IPS-18c (cell line): Measurements from ENCODE around the gene NCOA7.
"Not testable (repeated sequence)": the region's sequence is repeated elsewhere in the genome, so short reads cannot be mapped to it uniquely, and the experiment has no call there.

Experiments used
- H3K4me3 ChIP-seq: 2 replicates; pipeline ENCODE4 v1.7.0; 2013; ENCODE audit warnings: low read depth, mild to moderate bottlenecking, low read length, moderate library complexity; ENCODE audit not compliant: insufficient read depth
- H3K9me3 ChIP-seq: one replicate; pipeline ENCODE4 v1.6.1; 2013; ENCODE audit warnings: mild to moderate bottlenecking, low read length, moderate library complexity; ENCODE audit not compliant: control insufficient read depth, insufficient read depth

Gene NCOA7

DNA sequence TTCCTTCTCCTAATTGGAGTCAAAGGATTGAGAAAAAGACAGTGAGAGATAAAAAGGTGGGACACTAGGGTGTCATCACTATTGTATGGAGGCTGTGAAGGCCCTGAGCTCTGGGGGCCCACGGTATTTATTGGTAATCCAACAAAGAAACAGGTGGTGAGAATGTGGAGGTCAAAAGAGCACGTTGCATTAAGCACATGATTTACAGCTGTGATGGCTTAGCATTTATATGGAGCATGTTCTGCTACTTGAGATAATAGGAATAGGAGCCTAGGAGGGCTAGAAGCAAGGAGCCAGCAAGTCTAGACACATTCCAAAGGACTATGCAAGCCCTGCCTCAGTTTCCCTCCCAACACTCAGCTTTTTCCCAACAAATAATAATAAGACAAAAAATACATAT, 121.7 kb downstream of the NCOA7 start:
- not testable (repeated sequence) for H3K4me3 ChIP-seq, H3K9me3 ChIP-seq

DNA sequence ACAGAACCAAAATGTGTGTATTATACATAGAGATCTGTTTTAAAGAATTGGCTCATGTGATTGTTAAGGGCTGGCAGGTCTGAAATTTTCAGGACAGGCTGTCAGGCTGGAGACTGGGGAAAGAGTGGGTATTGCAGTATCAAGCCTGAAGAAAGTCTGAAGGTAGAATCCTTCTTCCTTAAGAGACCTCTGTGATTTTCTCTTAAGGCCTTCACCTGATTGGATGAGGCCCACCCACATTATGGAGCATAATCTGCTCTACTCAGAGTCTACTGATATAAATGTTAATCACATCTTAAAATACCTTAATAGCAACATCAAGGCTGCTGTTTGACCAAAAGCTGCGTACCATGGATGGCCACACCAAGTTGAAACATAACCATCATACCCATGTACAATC, 122.4 kb downstream of the NCOA7 start:
- Histone ChIP-seq H3K9me3 (no peaks in the 10 kb centered on the region), H3K4me3 (no peak overlapping the region)

DNA sequence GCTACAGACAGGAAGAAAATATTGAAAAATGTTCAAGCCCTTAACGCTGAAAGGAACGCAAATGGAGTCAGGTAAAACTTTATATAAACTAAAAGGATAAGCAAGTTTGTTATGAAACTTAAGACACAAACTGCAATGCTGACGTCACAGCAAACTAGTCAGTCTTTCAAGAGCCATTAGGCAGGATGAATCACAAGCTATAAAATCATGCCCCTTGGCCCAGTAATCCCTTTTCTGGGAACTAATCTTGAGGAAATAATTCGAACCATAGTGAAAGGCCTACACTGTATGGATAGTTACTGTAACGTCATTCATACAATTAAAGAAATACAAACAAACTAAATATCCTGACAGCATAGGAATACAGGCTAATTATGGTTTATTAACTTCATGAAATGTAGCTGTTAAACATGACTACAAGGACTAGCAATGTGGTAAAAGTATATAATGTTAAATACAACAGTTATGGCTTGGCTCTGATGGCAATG, 123.1 kb downstream of the NCOA7 start:
- Histone ChIP-seq H3K9me3 (no peaks in the 10 kb centered on the region), H3K4me3 (no peak overlapping the region)

DNA sequence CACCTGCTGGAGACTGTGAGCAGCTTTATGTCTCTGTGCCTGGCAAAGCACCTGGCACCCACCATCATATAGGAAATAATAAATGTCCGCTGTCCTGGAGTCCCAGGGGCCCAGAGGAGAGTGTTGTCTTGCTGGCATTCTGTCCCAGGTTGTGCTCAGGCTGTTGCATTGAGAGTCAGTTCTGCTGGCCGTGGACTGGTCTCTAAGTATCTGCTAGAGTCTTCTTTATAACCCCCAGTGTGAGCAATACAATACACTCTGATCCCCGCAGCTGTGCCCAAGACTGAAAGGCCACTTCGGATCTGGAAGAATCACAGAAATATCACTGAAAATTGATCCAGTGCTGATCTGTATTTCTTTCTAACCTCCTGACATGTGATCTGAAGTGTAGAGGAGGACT, 127.5 kb downstream of the NCOA7 start:
- no peak overlapping the region for H3K4me3 ChIP-seq
- H3K9me3 ChIP-seq: no peaks in the 10 kb centered on the region

DNA sequence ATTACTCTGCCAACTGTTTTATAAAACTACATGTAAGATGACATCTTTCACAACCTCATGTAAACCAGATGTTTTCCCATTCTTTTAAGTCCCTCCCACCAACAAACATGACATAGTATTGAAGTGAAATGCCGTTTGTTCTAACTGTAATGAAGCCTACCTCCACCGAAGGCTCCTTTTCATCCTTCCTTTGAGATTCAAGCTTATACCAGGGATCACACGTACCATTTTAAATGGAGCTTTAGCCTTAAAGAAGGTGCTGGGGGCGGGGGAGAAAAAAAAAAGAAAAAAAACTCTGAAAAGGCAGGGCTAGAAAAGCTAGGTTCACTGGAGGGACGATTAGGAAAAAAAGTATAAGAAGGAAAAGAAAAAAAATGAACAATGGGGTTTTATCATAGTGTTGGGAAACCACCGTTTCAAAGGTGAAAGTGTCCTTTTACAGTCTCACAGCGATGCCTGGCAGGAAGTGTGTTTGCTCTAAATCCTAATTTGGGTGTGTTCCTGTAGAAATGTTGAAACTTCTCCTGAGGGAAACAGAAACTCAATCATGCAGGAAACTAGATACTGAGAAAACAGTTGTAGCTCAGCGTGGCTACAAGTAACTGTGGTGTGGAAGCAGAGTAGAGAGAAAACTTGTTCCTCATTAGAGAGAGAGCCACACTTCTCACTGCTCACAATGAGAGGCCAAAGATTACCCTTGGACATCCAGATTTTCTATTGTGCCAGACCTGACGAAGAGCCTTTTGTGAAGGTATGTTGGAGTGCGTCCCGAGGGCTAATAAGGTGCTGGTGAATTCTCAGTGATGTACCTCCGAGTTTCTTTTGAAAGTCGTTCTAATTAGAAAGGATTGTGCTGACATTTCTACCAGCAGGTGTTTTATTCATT, 128.2 kb downstream of the NCOA7 start:
- no peaks in the 10 kb centered on the region for H3K9me3 ChIP-seq
- H3K4me3 ChIP-seq: no peak overlapping the region

DNA sequence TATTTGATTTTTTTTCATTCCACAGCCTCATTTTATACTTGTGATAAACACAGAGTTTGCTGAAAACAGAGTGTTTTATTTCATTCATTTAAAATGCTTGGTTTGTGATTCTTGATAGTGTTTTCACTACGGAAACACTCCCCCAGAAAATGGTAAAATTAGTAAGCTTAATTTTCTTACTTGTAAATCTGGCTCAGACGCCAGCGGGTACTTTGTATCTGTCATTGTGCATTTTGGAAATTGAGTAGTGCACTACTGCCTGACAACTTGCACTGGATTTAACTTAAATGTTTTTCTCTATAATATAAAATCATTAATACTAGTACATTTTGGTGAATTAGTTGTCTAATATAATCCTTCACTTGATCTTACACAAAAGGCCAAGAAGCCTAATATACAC, 128.9 kb downstream of the NCOA7 start:
- H3K9me3 ChIP-seq: no peaks in the 10 kb centered on the region
- H3K4me3 ChIP-seq: no peak overlapping the region

DNA sequence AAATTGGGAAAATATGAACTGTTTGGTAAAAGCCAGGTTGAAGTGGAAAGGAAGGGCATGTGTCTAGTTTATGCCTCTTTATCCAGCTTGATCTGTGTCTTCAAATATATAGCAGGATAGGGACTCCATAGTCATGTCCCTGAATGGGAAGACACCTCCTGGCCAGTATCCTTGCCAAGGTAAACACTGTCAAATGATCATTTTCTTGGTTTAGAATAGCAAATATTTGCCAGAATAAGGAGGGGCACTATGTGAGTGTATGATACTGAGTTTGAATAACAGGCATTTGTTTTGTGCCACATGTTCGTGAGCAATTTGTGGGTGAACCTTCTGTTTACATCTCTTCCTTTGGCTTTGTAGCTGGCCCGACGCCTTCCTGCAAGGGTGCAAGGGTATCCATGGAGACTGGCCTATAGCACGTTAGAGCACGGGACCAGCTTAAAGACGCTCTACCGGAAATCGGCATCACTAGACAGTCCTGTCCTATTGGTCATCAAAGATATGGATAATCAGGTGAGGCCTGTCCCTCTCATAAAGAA, 131.6 kb downstream of the NCOA7 start:
- no peaks in the 10 kb centered on the region for H3K9me3 ChIP-seq
- H3K4me3 ChIP-seq: no peak overlapping the region

GRCh38 chr6:125923366-125923877, 132.7 kb downstream of the NCOA7 start:
- Histone ChIP-seq H3K4me3 (no peak overlapping the region), H3K9me3 (no peaks in the 10 kb centered on the region)

- no peaks in the 10 kb centered on the region for H3K9me3 ChIP-seq
- H3K4me3 ChIP-seq: no peak overlapping the region
Observed at GRCh38 chr6:125924169-125924568, 133.4 kb downstream of the NCOA7 start.

GRCh38 chr6:125924697-125925358, 134.1 kb downstream of the NCOA7 start:
- no peaks in the 10 kb centered on the region for H3K9me3 ChIP-seq
- no peak overlapping the region for H3K4me3 ChIP-seq

- H3K4me3 ChIP-seq: no peak overlapping the region
- no peaks in the 10 kb centered on the region for H3K9me3 ChIP-seq
Observed at GRCh38 chr6:125926711-125927110, 136.0 kb downstream of the NCOA7 start.

DNA sequence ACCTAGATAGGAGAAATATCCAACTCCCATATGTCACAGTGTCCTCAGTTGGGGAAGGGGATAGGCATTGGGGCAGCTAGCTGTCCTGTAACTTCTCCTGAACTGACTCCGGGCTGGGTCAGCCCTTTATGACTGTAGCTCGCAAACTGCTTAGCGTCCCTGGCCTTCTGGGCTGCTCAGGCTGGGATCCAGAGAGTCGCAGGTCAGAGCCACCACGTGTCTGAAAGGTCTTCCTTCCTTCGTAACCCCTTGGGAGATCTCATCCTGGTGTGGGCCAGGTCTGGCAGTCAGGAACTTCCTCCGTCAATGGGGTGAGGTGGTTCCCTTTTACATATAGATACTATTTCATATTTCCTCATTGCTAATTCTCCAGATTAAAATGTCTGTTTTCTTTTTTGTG, 137.0 kb downstream of the NCOA7 start:
- Histone ChIP-seq H3K4me3 (no peak overlapping the region), H3K9me3 (no peaks in the 10 kb centered on the region)

GRCh38 chr6:125930765-125931418, 140.1 kb downstream of the NCOA7 start:
- Histone ChIP-seq H3K4me3 (no peak overlapping the region), H3K9me3 (no peaks in the 10 kb centered on the region)

DNA sequence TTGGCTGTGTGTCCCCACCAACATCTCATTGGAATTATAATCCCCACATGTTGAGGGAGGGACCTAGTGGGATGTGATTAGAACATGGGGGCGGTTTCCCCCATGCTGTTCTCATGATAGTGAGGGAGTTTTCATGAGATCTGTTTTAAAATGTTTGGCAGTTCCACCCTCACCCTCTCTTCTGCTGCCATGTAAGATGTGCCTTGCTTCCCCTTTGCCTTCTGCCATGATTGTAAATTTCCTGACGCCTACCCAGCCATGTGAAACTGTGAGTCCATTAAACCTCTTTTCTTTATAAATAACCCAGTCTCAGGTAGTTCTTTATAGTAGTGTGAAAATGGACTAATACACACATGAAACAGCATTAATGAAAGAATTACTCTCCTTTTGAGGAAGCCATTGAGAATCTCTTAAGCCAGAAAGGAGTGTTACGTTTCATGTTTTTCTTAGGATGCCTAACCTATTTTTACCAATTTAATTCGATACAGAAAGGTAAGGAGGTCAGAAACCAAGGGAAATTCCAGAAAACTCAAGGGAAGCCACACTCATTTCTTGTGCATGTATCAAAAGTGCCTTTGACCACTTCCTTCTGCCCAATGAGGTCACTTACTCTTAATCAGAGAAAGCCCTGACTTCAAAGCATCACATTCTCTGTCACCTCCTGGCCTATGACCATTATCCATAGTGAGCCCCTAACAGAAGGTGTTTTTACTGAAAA, 141.1 kb downstream of the NCOA7 start:
- H3K4me3 ChIP-seq: no peak overlapping the region
- H3K9me3 ChIP-seq: no peaks in the 10 kb centered on the region

DNA sequence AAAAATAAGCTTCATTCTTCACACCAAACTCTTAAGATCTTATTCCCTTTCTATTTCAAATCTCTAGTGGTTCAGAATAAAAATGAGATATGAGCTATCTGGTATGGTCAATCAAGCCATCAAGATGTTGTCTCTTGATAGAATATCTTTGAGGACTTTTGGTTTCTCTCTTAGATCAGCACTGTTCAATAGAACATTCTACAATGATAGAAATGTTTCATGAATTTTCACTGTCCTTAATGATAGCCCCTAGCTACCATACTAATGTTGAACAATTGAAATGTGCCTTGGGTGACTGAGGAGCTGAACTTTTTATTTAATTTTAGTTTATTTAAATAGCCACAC, 141.7 kb downstream of the NCOA7 start:
- no peaks in the 10 kb centered on the region for H3K9me3 ChIP-seq
- no peak overlapping the region for H3K4me3 ChIP-seq

DNA sequence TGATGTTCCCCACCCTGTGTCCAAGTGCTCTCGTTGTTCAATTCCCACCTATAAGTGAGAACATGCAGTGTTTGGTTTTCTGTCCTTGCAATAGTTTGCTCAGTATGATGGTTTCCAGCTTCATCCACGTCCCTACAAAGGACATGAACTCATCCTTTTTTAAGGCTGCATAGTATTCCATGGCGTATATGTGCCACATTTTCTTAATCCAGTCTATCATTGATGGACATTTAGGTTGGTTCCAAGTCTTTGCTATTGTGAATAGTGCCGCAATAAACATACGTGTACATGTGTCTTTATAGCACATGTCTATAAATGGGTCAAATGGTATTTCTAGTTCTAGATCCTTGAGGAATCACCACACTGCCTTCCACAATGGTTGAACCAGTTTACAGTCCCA, 144.8 kb downstream of the NCOA7 start:
- H3K9me3 ChIP-seq, H3K4me3 ChIP-seq: not testable (repeated sequence)

DNA sequence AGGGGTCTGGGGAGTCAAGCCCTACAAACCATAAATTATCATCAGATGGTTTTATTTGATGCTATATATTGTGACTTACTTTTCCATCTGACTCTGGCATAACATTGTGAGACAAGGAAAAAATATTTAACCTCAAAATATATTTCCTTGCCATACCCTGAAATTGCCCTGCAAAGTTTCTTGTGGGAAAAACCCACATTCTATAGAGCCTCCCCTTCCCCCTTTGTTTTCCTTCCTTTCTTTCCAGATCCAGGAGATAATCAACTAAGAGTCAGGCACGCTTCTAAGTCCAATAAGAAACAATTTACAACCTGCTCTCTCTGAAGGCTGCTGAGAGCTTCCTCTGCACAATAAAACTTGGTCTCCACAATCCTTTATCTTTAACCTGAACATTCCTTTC, 148.3 kb downstream of the NCOA7 start:
- Histone ChIP-seq H3K9me3 (no peaks in the 10 kb centered on the region), H3K4me3 (no peak overlapping the region)
